ENCODE results near the gene TLR10. TPM values are rescaled to one million over a fixed set of nuclear protein-coding genes. Genes with fewer than 3 reads are reported as not detected.

The TLR10 gene
- total and polyA plus RNA-seq, 2 donors (not counting 3 experiments of a cell fraction or from before 2014, with no cell fraction given): not detected

GRCh38 chr4:38821739-38822138 lies 38.9 kb upstream of the TLR10 start:
- ChIA-PET POLR2A (no interaction called here), CTCF (interaction anchor here (0.5 to 2.1 kb wide), 6 partner anchors 9 to 41 kb away, joined by 3 to 5 read pairs (median 4); partner anchors contain the start of gene TLR10)
- dilution Hi-C loops (cut with MboI; ENCODE audit: extremely low pct_ligation_motif_present, low sequenced_read_pairs) (no loop called here), intact Hi-C loops (cut with micrococcal nuclease) (no loop called here)
- Histone ChIP-seq H4K20me1 (replicated peaks; ENCODE audit: control insufficient read depth, extremely low read depth, insufficient read depth, low read length) (no peaks in the 10 kb centered on the region), H3K9me1 (replicated peaks; ENCODE audit: control insufficient read depth, extremely low read depth, insufficient read depth, low read length) (no peaks in the 10 kb centered on the region), H3K27ac (ENCODE audit: insufficient read depth, low read depth, low read length) (no peak overlapping the region), H3K9me3 (replicated peaks; ENCODE audit: control insufficient read depth, insufficient read depth, low read length) (no peaks in the 10 kb centered on the region), H3K9ac (replicated peaks; ENCODE audit: extremely low read depth, insufficient read depth, low read length) (no peak overlapping the region), H3K79me2 (ENCODE audit: control insufficient read depth, insufficient read depth, low read length) (no peaks in the 10 kb centered on the region), H3K27me3 (ENCODE audit: control insufficient read depth in 2 of 2, insufficient read depth in 2 of 2, low read length in 2 of 2) (peaks cover 13 to 14% of the 10 kb centered on the region in 2 experiments), H3K4me3 (replicated peaks in 1 of 3; ENCODE audit: insufficient read depth in 1 of 3, low read depth in 1 of 3, low read length in 3 of 3) (no peak overlapping the region), H3K36me3 (ENCODE audit: control insufficient read depth in 2 of 2, extremely low read depth in 1 of 2, insufficient read depth in 2 of 2, low read length in 2 of 2) (no peaks in the 10 kb centered on the region), H3K4me2 (ENCODE audit: insufficient read depth, low read length) (no peak overlapping the region), H2AFZ (ENCODE audit: low read depth, low read length) (no peak overlapping the region), H3K4me1 (ENCODE audit: control insufficient read depth, extremely low read depth, insufficient read depth, low read length) (no peaks in the 10 kb centered on the region)
- DNase-seq (ENCODE audit: low read depth, low spot score) (no peak), FAIRE-seq (no peak)
- BruUV-seq (replicated peaks): no TSS peak
- TF ChIP-seq MYC (IDR thresholded peaks at IDR 0.05; ENCODE audit: low read depth, low read length): no peak
- no peak for TF ChIP-seq MAX (IDR thresholded peaks at IDR 0.05; ENCODE audit: insufficient read depth, insufficient read length)
- no peak for TF ChIP-seq FOS (IDR thresholded peaks at IDR 0.05; ENCODE audit: borderline replicate concordance, insufficient read depth, low read length)

GRCh38 chr4:38820329-38821061 lies 37.7 kb upstream of the TLR10 start:
- BruUV-seq (replicated peaks): no TSS peak
- no peak for DNase-seq (ENCODE audit: low read depth, low spot score)
- ChIA-PET CTCF (interaction anchor here (1.2 to 2.1 kb wide), 2 partner anchors 10 to 15 kb away, joined by 3 to 4 read pairs; no protein-coding TSS in a partner anchor), POLR2A (no interaction called here)
- dilution Hi-C loops (cut with MboI; ENCODE audit: extremely low pct_ligation_motif_present, low sequenced_read_pairs): no loop called here
- no peak overlapping the region for H3K9ac ChIP-seq (replicated peaks; ENCODE audit: extremely low read depth, insufficient read depth, low read length)
- no peak for TF ChIP-seq MAX (IDR thresholded peaks at IDR 0.05; ENCODE audit: insufficient read depth, insufficient read length)
- H3K27ac ChIP-seq (ENCODE audit: insufficient read depth, low read depth, low read length): no peak overlapping the region
- H3K4me2 ChIP-seq (ENCODE audit: insufficient read depth, low read length): no peak overlapping the region
- H3K9me1 ChIP-seq (replicated peaks; ENCODE audit: control insufficient read depth, extremely low read depth, insufficient read depth, low read length): no peaks in the 10 kb centered on the region
- H3K27me3 ChIP-seq (ENCODE audit: control insufficient read depth in 2 of 2, insufficient read depth in 2 of 2, low read length in 2 of 2): peaks cover 12 to 14% of the 10 kb centered on the region in 2 experiments
- no peaks in the 10 kb centered on the region for H3K36me3 ChIP-seq (ENCODE audit: control insufficient read depth in 2 of 2, extremely low read depth in 1 of 2, insufficient read depth in 2 of 2, low read length in 2 of 2)
- intact Hi-C loops (cut with micrococcal nuclease): no loop called here
- H3K4me1 ChIP-seq (ENCODE audit: control insufficient read depth, extremely low read depth, insufficient read depth, low read length): no peaks in the 10 kb centered on the region
- no peak for FAIRE-seq
- no peaks in the 10 kb centered on the region for H4K20me1 ChIP-seq (replicated peaks; ENCODE audit: control insufficient read depth, extremely low read depth, insufficient read depth, low read length)
- no peaks in the 10 kb centered on the region for H3K79me2 ChIP-seq (ENCODE audit: control insufficient read depth, insufficient read depth, low read length)
- no peak overlapping the region for H2AFZ ChIP-seq (ENCODE audit: low read depth, low read length)
- no peak overlapping the region for H3K4me3 ChIP-seq (replicated peaks in 1 of 3; ENCODE audit: insufficient read depth in 1 of 3, low read depth in 1 of 3, low read length in 3 of 3)
- H3K9me3 ChIP-seq (replicated peaks; ENCODE audit: control insufficient read depth, insufficient read depth, low read length): no peaks in the 10 kb centered on the region

Data from endothelial cell of umbilical vein (primary cell).